Stimulated activated CD4-positive, alpha-beta T cell treated with anti-CD3 and anti-CD28 coated beads, TNF-alpha, amount 100 ng/mL, for 24 hours (primary cell): ENCODE results near the gene NPM3.

ENCODE experiments used
- DNase-seq, 3 experiments: peaks; one replicate each; pipeline ENCODE4 v3.0.0-alpha.2; 2020; ENCODE audit warnings: low read depth in 3 of 3

Gene NPM3, protein sequence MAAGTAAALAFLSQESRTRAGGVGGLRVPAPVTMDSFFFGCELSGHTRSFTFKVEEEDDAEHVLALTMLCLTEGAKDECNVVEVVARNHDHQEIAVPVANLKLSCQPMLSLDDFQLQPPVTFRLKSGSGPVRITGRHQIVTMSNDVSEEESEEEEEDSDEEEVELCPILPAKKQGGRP

GRCh38 chr10:101782811-101783735 lies at the start of gene NPM3:
Gene NPM3 (minus strand): TSS chr10:101783446. CDS start chr10:101783390, 56 bp downstream.
- peak; percentile 77 to 89 (median 78) for DNase-seq

GRCh38 chr10:101832325-101832771 lies 49.1 kb upstream of the NPM3 start:
- DNase-seq, result no peak

GRCh38 chr10:101831169-101831811 lies 48.0 kb upstream of the NPM3 start:
- DNase-seq, result no peak

- DNase-seq, result peak; percentile 82 to 90 (median 84)
Observed at GRCh38 chr10:101830322-101831168, 47.3 kb upstream of the NPM3 start.

DNA sequence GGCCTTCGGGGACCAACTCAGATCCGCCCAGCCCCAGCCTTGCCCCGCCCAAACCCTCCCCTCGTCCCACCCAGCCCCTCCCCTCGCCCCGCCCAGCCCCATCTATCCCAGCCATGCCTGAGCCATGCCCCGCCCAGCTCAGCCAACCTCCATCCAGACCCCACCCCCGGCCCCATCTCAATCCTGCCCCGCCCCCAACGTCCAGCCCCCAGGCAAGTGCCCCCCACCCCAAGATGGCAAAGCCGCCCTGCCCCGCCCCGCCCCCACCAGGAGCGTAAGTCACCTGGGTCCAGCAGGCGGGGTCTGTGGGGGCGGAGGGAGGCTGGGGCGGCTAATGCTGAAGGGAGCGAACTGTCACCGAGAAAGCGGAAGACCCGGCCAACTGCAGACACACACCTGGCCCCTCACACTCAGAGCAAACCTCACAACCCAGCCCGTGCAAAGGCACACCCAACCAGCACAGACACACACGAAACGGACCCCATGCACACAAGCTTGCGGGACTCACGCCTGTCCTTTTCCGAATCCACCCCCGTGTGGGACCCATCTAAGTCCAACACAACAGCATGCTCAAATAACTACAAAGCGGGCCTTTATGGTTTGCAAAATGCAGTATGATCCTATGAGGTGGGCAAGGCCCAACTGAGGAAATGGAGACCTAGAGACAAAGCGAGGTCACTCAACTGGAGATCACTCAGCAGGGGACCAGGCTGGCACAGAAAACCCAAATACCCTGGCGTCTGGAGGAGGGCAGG lies 46.5 kb upstream of the NPM3 start:
- DNase-seq, result peak in 2 of 3 experiments; percentile 23 to 58

GRCh38 chr10:101828766-101829551 lies 45.7 kb upstream of the NPM3 start:
- no peak for DNase-seq

GRCh38 chr10:101827919-101828600 lies 44.8 kb upstream of the NPM3 start:
- DNase-seq, result no peak

DNA sequence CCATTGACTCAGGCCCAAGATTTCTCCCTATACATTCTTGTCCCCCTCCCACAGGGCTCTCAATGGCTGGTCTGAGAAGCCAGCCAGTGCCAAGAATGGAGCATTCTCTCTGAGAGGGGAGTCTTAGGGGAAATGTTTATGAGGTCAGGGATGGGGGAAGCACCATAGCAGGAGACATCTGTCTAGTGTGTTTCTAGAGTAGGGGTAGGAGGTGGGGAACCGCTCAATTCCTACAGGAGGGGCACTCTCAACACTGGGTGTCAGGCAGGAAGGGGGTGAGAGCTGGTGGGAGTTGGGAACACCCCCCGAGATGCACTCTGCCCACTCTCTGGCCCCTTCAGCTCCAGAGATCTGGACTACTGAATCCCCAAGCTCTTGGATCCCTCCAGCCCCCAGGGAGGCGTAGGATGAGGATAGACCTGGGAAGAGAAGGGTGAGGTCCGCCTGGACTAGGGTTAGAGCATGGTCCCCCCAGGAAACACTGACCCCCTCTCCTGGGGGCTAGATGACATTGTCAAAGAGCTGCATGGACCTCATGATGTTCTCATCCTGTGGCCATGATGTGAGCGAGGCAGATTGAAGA lies 43.7 kb upstream of the NPM3 start:
- DNase-seq, result no peak

- DNase-seq, result no peak
Observed at GRCh38 chr10:101824736-101825135, 41.5 kb upstream of the NPM3 start.

DNA sequence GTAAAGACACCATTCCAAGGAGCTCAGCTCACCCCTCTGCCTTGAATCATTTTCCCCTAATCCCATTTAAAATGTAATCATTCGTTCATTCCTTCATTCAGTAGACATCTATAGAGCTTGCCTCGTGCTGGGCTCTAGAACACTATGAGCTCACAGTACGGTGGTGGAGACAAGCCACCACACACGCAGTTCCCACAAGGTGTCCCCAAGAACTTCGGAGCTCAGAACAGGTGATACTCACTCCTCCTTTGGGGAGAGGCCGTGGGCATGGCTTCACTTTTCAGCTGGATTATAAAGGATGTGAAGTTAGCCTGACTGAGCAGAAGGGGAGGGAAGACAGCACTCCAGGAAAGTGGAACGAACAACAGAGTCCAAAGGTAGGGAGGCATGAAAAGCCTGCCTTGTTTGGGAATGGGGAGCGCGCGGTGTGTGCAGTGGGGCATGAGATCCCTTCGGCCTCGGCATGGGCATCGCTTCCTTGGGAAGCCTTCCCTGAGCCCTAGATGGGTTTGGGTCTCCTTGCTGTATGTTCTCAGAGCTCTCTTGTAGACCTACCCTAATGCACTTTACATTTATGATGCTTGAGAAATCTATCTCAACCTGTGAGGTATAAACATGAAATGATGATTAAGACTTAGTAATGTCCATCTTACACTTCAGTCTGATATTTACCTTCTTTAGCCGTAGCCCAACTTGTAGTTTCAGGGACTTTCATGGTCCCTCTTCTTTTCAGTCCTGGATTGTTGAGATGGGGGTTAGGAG lies 35.8 kb upstream of the NPM3 start:
- DNase-seq, result no peak

DNA sequence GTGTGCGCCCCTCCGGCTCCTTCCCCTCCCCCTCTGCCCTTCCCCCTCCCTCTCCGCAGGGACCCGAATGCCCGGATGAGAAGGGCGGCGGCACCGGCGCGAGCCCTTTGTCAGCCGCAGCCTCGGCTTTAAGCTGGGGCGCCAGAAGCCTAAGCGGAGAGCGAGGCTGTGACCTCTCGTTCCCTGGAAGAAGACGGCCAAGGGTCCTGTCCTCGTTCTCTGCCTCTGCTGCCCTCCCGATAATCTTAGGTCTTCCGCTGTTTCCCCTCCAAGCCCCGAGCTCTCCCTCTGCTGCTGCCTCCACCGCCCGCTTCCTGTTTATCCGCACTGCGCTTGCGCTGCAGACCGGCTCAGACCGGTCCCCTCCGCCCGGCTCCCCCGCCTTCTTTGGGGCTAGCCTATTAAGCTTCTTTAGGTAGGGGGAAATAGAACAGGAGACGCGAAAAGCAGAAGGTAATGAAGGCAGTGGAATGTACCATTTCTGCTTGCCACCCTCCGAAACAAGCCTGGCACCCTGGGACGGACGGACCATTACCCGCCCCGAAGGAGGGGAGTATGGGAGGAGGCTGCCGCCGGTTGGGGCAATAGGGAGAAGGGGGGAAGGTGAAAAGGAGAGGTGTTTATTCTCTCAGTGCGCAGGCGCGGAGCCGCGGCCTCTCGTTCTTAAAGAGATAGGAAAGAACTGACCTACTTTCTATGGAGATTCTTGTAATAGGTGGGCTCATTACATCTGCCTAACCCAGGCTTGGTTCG lies 35.0 kb upstream of the NPM3 start, which contains the start of gene OGA:
TSS of gene OGA (minus strand) at position 326 of the 753 bp plus-strand sequence. CDS start 422 bp downstream, outside the sequence.
- peak; percentile 95 to 97 (median 96) for DNase-seq

DNA sequence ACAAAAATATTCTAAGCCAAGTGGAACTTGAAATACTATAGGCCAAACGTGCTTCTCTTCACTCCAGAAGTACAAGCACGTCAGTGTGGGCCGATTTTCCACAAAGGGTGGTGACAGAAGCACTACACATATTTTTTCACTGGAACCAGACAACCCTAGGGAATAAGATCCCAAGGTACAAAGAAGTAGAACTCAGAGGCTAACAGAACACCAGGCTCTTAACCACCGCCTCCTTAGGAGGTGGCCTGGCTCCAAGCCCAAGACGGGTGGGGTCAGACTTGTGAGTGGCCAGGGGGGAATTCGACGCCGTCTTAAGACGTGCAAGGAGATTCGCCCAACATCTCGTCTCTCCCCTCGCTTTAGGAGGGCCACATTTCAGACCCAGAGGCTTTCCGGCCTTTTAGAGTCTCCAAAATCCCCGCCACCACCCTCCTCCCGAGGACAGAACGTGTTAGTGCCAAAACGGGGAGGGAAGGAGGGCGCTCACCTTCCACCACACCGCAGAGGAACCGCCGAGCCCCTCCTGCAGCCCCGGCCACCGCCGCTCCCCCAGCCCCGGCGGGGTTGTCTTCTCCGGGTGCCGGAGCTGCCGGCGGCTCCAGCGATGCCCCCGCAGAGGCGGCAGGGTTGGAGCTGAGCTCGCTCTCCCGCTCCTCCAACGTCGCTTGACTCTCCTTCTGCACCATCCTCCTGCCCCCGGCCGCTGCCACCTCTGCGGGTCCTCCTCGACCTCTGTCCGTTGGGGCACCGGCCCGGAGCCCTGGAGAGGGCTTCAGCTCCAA lies 34.3 kb upstream of the NPM3 start:
- no peak for DNase-seq

DNA sequence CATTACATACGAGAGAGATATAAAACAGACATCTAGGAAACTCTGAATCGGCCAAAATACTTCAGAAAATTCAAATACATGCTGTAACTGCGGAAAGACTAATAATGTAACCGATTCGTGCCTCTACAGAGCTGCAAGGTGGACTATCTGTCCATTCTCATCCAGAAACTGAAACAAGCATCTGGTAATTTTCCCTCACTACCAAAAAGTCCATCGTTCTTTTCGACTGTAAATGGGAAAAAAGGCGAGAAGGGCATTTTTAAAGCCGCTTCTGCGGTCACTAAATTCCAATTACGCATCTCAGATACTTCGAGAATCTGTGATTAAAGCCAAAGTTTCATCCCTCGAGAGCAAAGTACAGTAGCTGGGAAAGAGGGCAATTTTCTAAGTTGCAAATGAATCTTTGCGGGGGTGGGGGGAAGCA lies 33.7 kb upstream of the NPM3 start:
- DNase-seq, result no peak

DNA sequence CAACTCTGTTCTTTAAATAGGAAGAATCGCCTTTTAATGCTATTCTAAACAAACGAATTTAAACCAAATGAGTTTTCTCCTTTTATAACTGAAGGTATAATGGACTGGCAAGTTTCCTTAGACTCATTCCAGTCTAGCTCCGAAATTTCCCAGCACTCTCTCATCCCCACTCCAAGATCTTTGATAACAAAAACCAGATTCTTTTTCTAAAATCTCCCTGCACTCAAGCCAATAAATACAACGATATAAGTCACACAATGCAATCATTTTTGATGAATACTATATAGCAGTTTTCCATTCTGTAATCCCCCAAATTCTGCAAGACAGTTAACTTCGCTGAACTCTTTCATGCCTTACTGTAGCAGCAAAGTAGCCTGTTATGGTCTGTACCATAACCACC lies 33.1 kb upstream of the NPM3 start:
- no peak for DNase-seq

DNA sequence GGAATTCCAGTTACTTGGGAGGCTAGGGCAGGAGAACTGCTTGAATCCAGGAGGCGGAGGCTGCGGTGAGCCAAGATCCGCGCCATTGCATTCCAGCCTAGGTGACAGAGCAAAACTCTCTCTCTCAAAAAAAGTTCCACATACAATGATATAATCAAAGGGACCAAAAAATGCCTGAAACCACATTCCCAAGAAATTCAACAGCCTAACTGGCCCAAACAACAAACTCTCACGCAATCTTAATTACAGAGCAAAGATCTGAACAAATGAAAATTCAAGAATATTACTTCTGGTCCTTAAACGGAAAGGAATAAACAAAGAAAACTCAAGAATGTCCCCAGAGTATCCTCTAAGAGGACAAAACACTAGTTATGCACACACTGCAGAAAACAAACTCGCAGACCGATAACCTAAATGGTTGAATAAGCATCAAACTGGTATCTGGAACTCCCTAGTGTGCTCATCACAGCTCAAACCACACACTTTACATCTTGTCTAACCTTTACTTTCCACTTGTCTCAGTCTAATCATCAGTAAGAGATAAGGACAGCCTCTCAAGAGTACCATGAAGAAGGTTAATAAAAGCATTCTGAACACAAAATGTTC lies 31.3 kb upstream of the NPM3 start:
- DNase-seq, result no peak

DNA sequence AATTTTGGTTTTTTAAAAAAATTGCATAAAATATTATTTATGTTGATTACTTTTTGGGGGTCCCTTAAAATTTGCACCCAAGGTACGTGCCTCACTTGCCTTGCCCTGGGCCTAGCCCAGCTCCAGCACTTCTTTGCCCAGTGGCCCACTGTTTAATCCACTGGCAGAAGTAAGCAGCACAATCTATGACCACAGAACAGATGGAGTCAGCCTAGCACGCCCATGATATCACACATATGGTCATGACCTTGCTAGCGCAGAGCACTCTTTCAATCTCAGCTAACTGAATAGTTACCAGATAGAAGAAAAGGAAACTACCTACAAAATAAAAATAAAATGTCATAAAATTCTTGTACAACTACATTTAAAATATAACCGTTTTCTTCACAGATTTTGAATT lies 29.4 kb upstream of the NPM3 start:
- DNase-seq, result no peak
